ENCODE results near the gene CCDC85C.

- TF ChIP-seq CTCF (conservative IDR thresholded peaks at IDR 0.05; ENCODE audit: low read length) (no peak), EZH2phosphoT487 (IDR thresholded peaks at IDR 0.05; ENCODE audit: borderline replicate concordance, low read depth, low read length) (no peak)
Observed at GRCh38 chr14:99476864-99477263, 127.1 kb downstream of the CCDC85C start.

Measured in OCI-LY7 (cell line).